HCT116 (cell line): ENCODE measurements around the gene BATF3.
"Not testable (repeated sequence)": the region's sequence is repeated elsewhere in the genome, so short reads cannot be mapped to it uniquely, and the experiment has no call there.

ENCODE experiments used
- ATF3 ChIP-seq: IDR thresholded peaks from 2 replicates; pipeline ENCODE4 v1.6.1; 2012
- CEBPB ChIP-seq: IDR thresholded peaks from 2 replicates; pipeline ENCODE4 v1.6.1; 2012; ENCODE audit warnings: low read depth
- CTCF ChIP-seq, 3 experiments: fragments of 200-600 bp in 1 of 3; sonication (generic) in 1 of 3; IDR thresholded peaks in 2 of 3; conservative IDR thresholded peaks in 1 of 3; 2 replicates each; pipeline ENCODE4 v1.5.1; 2012 to 2017; ENCODE audit warnings: low read depth in 2 of 3, low read length in 2 of 3, antibody characterized with exemption in 1 of 3, borderline replicate concordance in 1 of 3, control low read depth in 1 of 3, mild to moderate bottlenecking in 1 of 3, mixed read lengths in 1 of 3, mixed run types in 1 of 3, moderate library complexity in 1 of 3; ENCODE audit not compliant: insufficient read depth in 1 of 3
- EZH2phosphoT487 ChIP-seq: fragments of 200-600 bp; IDR thresholded peaks from 2 replicates; pipeline ENCODE4 v1.6.1; 2018; ENCODE audit warnings: antibody characterized with exemption, borderline replicate concordance
- JUND ChIP-seq: IDR thresholded peaks from 2 replicates; pipeline ENCODE4 v1.6.1; 2012
- POLR2A ChIP-seq: IDR thresholded peaks from 2 replicates; pipeline ENCODE4 v1.7.0; 2011; ENCODE audit warnings: borderline replicate concordance; ENCODE audit not compliant: insufficient read depth, insufficient read length; ENCODE audit errors: extremely low read depth
- RAD21 ChIP-seq: IDR thresholded peaks from 2 replicates; pipeline ENCODE4 v1.6.1; 2012; ENCODE audit warnings: low read depth, mild to moderate bottlenecking
- SIN3A ChIP-seq: IDR thresholded peaks from 2 replicates; pipeline ENCODE4 v1.6.1; 2012; ENCODE audit warnings: low read depth
- SP1 ChIP-seq: IDR thresholded peaks from 2 replicates; pipeline ENCODE4 v1.6.1; 2012; ENCODE audit warnings: low read depth
- SRF ChIP-seq: IDR thresholded peaks from 2 replicates; pipeline ENCODE4 v1.6.1; 2012; ENCODE audit warnings: low read depth
- TCF7L2 ChIP-seq: IDR thresholded peaks from 2 replicates; pipeline ENCODE4 v1.7.0; 2011; ENCODE audit warnings: borderline replicate concordance, inconsistent platforms; ENCODE audit not compliant: insufficient read depth, insufficient read length; ENCODE audit errors: extremely low read depth
- YY1 ChIP-seq: IDR thresholded peaks from 2 replicates; pipeline ENCODE4 v1.6.1; 2011; ENCODE audit warnings: low read length, low read depth, moderate library complexity, mild to moderate bottlenecking; ENCODE audit not compliant: insufficient replicate concordance; ENCODE audit errors: extremely low read depth
- ZNF274 ChIP-seq: fragments of 200-500 bp; sonication (Bioruptor generic); IDR thresholded peaks from 2 replicates; pipeline ENCODE4 v1.6.1; 2014; ENCODE audit warnings: mild to moderate bottlenecking, low read depth, low read length, inconsistent platforms
- TF ChIP-seq, protein P1 (sequence below): IDR thresholded peaks from 2 replicates; pipeline ENCODE4 v1.6.1; 2012; ENCODE audit warnings: low read depth

DNA sequence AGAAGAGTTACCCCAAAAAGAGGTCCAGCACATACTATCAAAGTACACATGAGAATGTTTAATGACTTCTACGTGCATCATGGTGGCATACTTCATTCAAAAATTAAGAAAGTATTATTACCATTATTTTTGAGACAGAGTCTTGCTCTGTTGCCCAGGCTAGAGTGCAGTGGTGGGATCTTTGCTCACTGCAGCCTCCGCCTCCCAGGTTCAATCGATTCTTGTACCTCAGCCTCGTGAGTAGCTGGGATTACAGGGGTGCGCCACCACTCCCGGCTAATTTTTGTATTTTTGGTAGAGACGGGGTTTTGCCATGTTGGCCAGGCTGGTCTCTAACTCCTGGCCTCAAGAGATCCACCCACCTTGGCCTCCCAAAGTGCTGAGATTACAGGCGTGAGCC is 12.3 kb upstream of the BATF3 start:
- not testable (repeated sequence) for TF ChIP-seq SIN3A; ATF3; CTCF (IDR thresholded peaks at IDR 0.05 in 2 of 3, conservative IDR thresholded peaks at IDR 0.05 in 1 of 3; ENCODE audit: borderline replicate concordance in 1 of 3, insufficient read depth in 1 of 3, low read depth in 2 of 3, low read length in 2 of 3); SRF; RAD21; YY1; CEBPB; JUND; TCF7L2; ZNF274; POLR2A; EZH2phosphoT487; SP1
- TF ChIP-seq, protein P1, sequence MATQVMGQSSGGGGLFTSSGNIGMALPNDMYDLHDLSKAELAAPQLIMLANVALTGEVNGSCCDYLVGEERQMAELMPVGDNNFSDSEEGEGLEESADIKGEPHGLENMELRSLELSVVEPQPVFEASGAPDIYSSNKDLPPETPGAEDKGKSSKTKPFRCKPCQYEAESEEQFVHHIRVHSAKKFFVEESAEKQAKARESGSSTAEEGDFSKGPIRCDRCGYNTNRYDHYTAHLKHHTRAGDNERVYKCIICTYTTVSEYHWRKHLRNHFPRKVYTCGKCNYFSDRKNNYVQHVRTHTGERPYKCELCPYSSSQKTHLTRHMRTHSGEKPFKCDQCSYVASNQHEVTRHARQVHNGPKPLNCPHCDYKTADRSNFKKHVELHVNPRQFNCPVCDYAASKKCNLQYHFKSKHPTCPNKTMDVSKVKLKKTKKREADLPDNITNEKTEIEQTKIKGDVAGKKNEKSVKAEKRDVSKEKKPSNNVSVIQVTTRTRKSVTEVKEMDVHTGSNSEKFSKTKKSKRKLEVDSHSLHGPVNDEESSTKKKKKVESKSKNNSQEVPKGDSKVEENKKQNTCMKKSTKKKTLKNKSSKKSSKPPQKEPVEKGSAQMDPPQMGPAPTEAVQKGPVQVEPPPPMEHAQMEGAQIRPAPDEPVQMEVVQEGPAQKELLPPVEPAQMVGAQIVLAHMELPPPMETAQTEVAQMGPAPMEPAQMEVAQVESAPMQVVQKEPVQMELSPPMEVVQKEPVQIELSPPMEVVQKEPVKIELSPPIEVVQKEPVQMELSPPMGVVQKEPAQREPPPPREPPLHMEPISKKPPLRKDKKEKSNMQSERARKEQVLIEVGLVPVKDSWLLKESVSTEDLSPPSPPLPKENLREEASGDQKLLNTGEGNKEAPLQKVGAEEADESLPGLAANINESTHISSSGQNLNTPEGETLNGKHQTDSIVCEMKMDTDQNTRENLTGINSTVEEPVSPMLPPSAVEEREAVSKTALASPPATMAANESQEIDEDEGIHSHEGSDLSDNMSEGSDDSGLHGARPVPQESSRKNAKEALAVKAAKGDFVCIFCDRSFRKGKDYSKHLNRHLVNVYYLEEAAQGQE, result not testable (repeated sequence)
